Endothelial cell of umbilical vein (primary cell): ENCODE results near the gene LDLRAD2.

Experiments used
- EZH2 ChIP-seq: IDR thresholded peaks from 2 replicates; pipeline ENCODE4 v1.6.1; 2012; ENCODE audit warnings: borderline replicate concordance, low read depth, mild to moderate bottlenecking, moderate library complexity, low read length, inconsistent platforms; ENCODE audit not compliant: severe bottlenecking
- MYC ChIP-seq: IDR thresholded peaks from one replicate; pipeline ENCODE4 v1.6.1; 2011; ENCODE audit warnings: mild to moderate bottlenecking, low read depth, low read length
- TF ChIP-seq, protein P1 (sequence below), 2 donors: IDR thresholded peaks; 1 replicate in 1 of 2; 2 replicates in 1 of 2; pipeline ENCODE4 v1.5.1; 2011; ENCODE audit warnings: low read length in 2 of 2, mild to moderate bottlenecking in 2 of 2, moderate library complexity in 2 of 2, control low read depth in 1 of 2, inconsistent platforms in 1 of 2, low read depth in 1 of 2; ENCODE audit not compliant: insufficient read depth in 1 of 2; ENCODE audit errors: extremely low read depth in 1 of 2

DNA sequence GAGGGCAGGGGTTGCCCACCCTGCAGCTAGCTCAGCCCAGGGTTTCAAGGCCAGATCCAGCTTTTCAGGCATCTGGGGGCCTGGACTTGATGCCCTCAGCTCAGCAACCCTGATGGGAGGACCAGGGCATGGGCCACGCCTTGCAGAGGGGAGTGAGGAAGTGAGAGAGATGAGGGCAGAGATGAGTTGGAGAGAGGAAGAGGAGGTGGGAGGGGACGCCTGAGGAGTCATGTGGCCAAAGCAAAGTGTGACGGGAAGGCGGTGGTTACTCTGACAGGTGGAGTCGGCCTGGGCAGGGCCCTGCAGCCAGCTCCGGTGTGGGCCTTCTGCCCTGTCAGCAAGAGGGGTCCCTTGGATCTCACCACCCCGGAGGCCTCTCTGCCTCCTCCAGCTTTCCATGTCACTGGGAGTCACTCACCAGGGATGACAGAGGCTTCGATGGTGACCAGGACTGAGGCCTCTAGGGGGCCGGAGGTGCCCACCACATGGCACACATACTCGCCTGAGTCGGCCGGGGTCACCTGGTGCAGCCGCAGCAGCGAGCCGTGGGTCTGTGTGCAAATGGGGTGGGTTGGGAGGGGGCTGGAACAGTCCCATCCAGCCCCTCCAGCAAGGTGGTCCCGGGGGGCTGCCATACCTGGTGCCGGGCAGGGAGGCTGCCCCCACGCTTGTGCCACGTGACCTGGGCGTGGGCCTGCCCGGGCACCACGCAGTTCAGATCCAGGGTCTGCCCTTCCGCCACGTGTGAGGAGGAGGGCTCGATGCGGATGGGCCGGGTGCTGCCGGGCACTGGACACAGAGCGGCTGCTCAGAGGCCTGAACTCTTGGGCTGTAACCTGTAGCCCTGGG, 40.4 kb downstream of the LDLRAD2 start:
- TF ChIP-seq, protein P1, sequence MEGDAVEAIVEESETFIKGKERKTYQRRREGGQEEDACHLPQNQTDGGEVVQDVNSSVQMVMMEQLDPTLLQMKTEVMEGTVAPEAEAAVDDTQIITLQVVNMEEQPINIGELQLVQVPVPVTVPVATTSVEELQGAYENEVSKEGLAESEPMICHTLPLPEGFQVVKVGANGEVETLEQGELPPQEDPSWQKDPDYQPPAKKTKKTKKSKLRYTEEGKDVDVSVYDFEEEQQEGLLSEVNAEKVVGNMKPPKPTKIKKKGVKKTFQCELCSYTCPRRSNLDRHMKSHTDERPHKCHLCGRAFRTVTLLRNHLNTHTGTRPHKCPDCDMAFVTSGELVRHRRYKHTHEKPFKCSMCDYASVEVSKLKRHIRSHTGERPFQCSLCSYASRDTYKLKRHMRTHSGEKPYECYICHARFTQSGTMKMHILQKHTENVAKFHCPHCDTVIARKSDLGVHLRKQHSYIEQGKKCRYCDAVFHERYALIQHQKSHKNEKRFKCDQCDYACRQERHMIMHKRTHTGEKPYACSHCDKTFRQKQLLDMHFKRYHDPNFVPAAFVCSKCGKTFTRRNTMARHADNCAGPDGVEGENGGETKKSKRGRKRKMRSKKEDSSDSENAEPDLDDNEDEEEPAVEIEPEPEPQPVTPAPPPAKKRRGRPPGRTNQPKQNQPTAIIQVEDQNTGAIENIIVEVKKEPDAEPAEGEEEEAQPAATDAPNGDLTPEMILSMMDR (IDR thresholded peaks at IDR 0.05; ENCODE audit: extremely low read depth in 1 of 2, insufficient read depth in 1 of 2, low read depth in 1 of 2, low read length in 2 of 2) = no peak
- TF ChIP-seq MYC (no peak), EZH2 (no peak)
